ENCODE results near the gene CDK4. TPM values are rescaled to one million over a fixed set of nuclear protein-coding genes. Genes with fewer than 3 reads are reported as not detected.

The CDK4 gene
- total RNA-seq, 1 experiment from 2014 or later = 516 TPM

GRCh38 chr12:57750561-57751431 lies 1.3 kb downstream of the CDK4 start:
- H3K36me3 ChIP-seq = peaks cover 41% of the 10 kb centered on the region

GRCh38 chr12:57749061-57749460 lies 3.0 kb downstream of the CDK4 start:
- H3K36me3 ChIP-seq = peaks cover 46% of the 10 kb centered on the region
- no peak for DNase-seq

More at GRCh38 chr12:57750561-57751431, 1.3 kb downstream of the CDK4 start:
- no peaks in the 10 kb centered on the region for H3K9me3 ChIP-seq
- H3K27me3 ChIP-seq = peaks cover under 1% of the 10 kb centered on the region; the same call in 1 of the 2 replicates
- DNase-seq = no peak
- peak overlapping the region; percentile 80 for H3K4me3 ChIP-seq

GRCh38 chr12:57746025-57746424 lies 6.1 kb downstream of the CDK4 start:
- H3K27me3 ChIP-seq = no peaks in the 10 kb centered on the region
- DNase-seq = no peak
- H3K36me3 ChIP-seq = peaks cover 41% of the 10 kb centered on the region
- peak overlapping the region; percentile 94 for H3K4me3 ChIP-seq
- no peaks in the 10 kb centered on the region for H3K9me3 ChIP-seq

More at GRCh38 chr12:57749061-57749460, 3.0 kb downstream of the CDK4 start:
- no peaks in the 10 kb centered on the region for H3K9me3 ChIP-seq
- H3K4me3 ChIP-seq = no peak overlapping the region
- no peaks in the 10 kb centered on the region; the same call in 1 of the 2 replicates for H3K27me3 ChIP-seq

GRCh38 chr12:57745485-57745881 lies 6.6 kb downstream of the CDK4 start:
- peak overlapping the region; percentile 94 for H3K4me3 ChIP-seq
- no peaks in the 10 kb centered on the region for H3K27me3 ChIP-seq
- DNase-seq = no peak
- peaks cover 36% of the 10 kb centered on the region for H3K36me3 ChIP-seq
- no peaks in the 10 kb centered on the region for H3K9me3 ChIP-seq

GRCh38 chr12:57744777-57745484 lies 7.2 kb downstream of the CDK4 start, which contains the start of gene TSPAN31:
TSPAN31 (plus strand) TSS chr12:57745039; CDS start chr12:57745155, 116 bp downstream.
- H3K9me3 ChIP-seq = no peaks in the 10 kb centered on the region
- peak within 1 kb of the TSS; percentile 94 for H3K4me3 ChIP-seq
- DNase-seq = peak; percentile 97
- peaks cover 31% of the 10 kb centered on the region for H3K36me3 ChIP-seq
- H3K27me3 ChIP-seq = no peaks in the 10 kb centered on the region; the same call in none of the 2 replicates

- peak; percentile 60 for DNase-seq
- H3K4me3 ChIP-seq = peak overlapping the region; percentile 94
- peaks cover 26% of the 10 kb centered on the region for H3K36me3 ChIP-seq
- H3K9me3 ChIP-seq = no peaks in the 10 kb centered on the region
- peaks cover 6% of the 10 kb centered on the region for H3K27me3 ChIP-seq
These were observed 7.8 kb downstream of the CDK4 start for GRCh38 chr12:57744194-57744776.

GRCh38 chr12:57743769-57744168 lies 8.3 kb downstream of the CDK4 start:
- no peak for DNase-seq
- Histone ChIP-seq H3K36me3 (peaks cover 21% of the 10 kb centered on the region), H3K27me3 (peaks cover 10% of the 10 kb centered on the region), H3K4me3 (peak overlapping the region; percentile 94; the same call in 1 of the 2 replicates), H3K9me3 (no peaks in the 10 kb centered on the region)

- no peak overlapping the region for H3K4me3 ChIP-seq
- H3K27me3 ChIP-seq = peaks cover 22% of the 10 kb centered on the region
- H3K36me3 ChIP-seq = peaks cover 5% of the 10 kb centered on the region; the same call in 1 of the 2 replicates
- no peak for DNase-seq
- H3K9me3 ChIP-seq = no peaks in the 10 kb centered on the region
These were observed 10.0 kb downstream of the CDK4 start for GRCh38 chr12:57741844-57742738.

GRCh38 chr12:57741413-57741789 lies 10.7 kb downstream of the CDK4 start:
- Histone ChIP-seq H3K27me3 (peaks cover 29% of the 10 kb centered on the region), H3K9me3 (no peaks in the 10 kb centered on the region), H3K36me3 (peaks cover 5% of the 10 kb centered on the region; the same call in 1 of the 2 replicates), H3K4me3 (no peak overlapping the region)
- no peak for DNase-seq

GRCh38 chr12:57740656-57741412 lies 11.3 kb downstream of the CDK4 start:
- peaks cover 35% of the 10 kb centered on the region for H3K27me3 ChIP-seq
- peaks cover 5% of the 10 kb centered on the region; the same call in 1 of the 2 replicates for H3K36me3 ChIP-seq
- no peak for DNase-seq
- H3K9me3 ChIP-seq = no peaks in the 10 kb centered on the region
- H3K4me3 ChIP-seq = no peak overlapping the region

GRCh38 chr12:57739914-57740538 lies 12.1 kb downstream of the CDK4 start:
- no peaks in the 10 kb centered on the region for H3K9me3 ChIP-seq
- H3K36me3 ChIP-seq = 0 out of 2 replicates have a peak, but pooled peaks cover 1% of the 10 kb centered on the region
- no peak for DNase-seq
- H3K4me3 ChIP-seq = no peak overlapping the region
- H3K27me3 ChIP-seq = peaks cover 43% of the 10 kb centered on the region

- Histone ChIP-seq H3K36me3 (no peaks in the 10 kb centered on the region), H3K4me3 (no peak overlapping the region), H3K9me3 (no peaks in the 10 kb centered on the region), H3K27me3 (peaks cover 43% of the 10 kb centered on the region)
- no peak for DNase-seq
These were observed 12.7 kb downstream of the CDK4 start for GRCh38 chr12:57739387-57739786.

GRCh38 chr12:57738661-57739237 lies 13.4 kb downstream of the CDK4 start, which contains the start of gene AGAP2:
AGAP2 (minus strand) TSS chr12:57738742; CDS start chr12:57738246, 496 bp downstream.
- Histone ChIP-seq H3K27me3 (peaks cover 43% of the 10 kb centered on the region), H3K9me3 (no peaks in the 10 kb centered on the region), H3K36me3 (no peaks in the 10 kb centered on the region), H3K4me3 (no peak within 1 kb of the TSS)
- DNase-seq = no peak
